Endothelial cell of umbilical vein (primary cell): Measurements from ENCODE around the gene KIF23. TPM values are rescaled to one million over a fixed set of nuclear protein-coding genes. Genes with fewer than 3 reads are reported as not detected.

Experiments
- polyA plus RNA-seq, 4 experiments: library from polyadenylated mRNA; depleted of rRNA in 3 of 4; stranded (reverse) in 3 of 4; unstranded in 1 of 4; fragments of >200 nt; gene quantifications; 2 replicates each; pipeline versions ENCODE4 v1.2.1 to v1.2.3, GENCODE V29; 2011 to 2012; ENCODE audit warnings: missing spikeins in 1 of 4
- small RNA-seq: library from RNA; depleted of rRNA; stranded (forward); fragments of <200 nt; gene quantifications from one replicate; pipeline ENCODE3, GENCODE V24; 2012; ENCODE audit warnings: low replicate concordance, low read depth; ENCODE audit not compliant: insufficient read depth, insufficient read length
- total RNA-seq: library from RNA; stranded (reverse); gene quantifications from 2 replicates; pipeline ENCODE4 v1.2.3, GENCODE V29; 2021

KIF23 gene
- total and polyA plus RNA-seq, 2 donors (not counting 3 experiments of a cell fraction or from before 2014, with no cell fraction given) = 25.4 to 64.7 TPM

Small RNA genes lying within 50 kb of the gene (small RNA-seq; reads per million reads assigned to genes)
- not detected for gene RF00012

Other genes starting within 250 kb of the KIF23 start
- 0.09 TPM in 1 of 2 replicates, not detected in the other for gene PAQR5, start 115.4 kb upstream of the KIF23 start, total RNA-seq
- 0.08 and 0.21 TPM in 2 replicates for gene PAQR5, start 115.4 kb upstream of the KIF23 start, polyA plus RNA-seq
- 1,595 and 1,603 TPM in 2 replicates for gene RPLP1, start 38.5 kb downstream of the KIF23 start, total RNA-seq
- gene RPLP1, start 38.5 kb downstream of the KIF23 start, polyA plus RNA-seq = 2,536 and 2,985 TPM in 2 replicates